Measurements from ENCODE around the gene GIGYF2.

Gene GIGYF2

GRCh38 chr2:232890536-232890895 lies 193.4 kb downstream of the GIGYF2 start:
- peaks cover 0 to 4% of the 10 kb centered on the region in 2 donors for H3K4me1 ChIP-seq (ENCODE audit: control insufficient read depth in 1 of 2, insufficient read depth in 2 of 2, low read length in 2 of 2)
- no peak overlapping the region for H3K27ac ChIP-seq (ENCODE audit: low read length)
- no peaks in the 10 kb centered on the region for H3K36me3 ChIP-seq (ENCODE audit: control insufficient read depth in 1 of 2, insufficient read depth in 2 of 2, low read length in 2 of 2)
- H3K4me3 ChIP-seq (ENCODE audit: low read depth in 1 of 2, low read length in 2 of 2) = no peak overlapping the region
- H3K9me3 ChIP-seq (ENCODE audit: control insufficient read depth in 1 of 2, low read length in 2 of 2) = no peaks in the 10 kb centered on the region
- peaks cover 5% of the 10 kb centered on the region for H3K27me3 ChIP-seq (ENCODE audit: low read depth, low read length)

DNA sequence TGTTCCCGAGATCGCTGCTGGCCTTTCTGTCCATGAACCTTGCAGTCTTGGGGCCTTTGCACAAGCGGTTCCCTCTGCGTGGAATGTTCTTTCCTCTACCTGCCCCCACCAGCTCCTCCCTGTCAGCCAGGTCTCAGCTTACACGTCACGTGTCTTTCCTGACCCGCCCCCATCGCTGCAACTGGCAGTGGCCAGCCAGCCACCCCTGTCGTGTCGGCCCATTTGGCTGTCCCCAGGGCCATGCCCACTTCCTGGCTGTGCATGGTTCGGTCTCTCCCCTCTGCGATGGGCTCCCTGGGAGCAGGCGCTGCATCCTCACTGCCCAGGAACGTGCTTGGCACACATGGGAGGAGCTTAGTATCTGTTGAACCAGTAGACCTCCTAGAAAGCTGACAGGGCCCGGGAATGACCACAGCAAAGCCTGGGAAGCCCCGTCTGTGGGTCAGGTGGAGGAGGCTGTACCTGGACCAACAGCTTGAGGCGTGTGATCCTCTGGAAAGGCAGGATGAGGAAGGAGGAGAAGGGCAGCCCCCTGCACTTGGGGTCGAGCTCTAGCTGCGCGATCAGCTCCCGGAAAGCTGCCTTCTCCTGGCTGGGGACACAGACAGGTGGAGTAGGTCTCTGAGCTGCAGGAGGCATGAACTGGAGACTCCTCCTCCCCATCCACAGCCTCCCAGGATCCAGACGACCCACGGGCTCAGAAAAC lies 193.9 kb downstream of the GIGYF2 start:
- Histone ChIP-seq H3K36me3 (ENCODE audit: control insufficient read depth in 1 of 2, insufficient read depth in 2 of 2, low read length in 2 of 2) (no peaks in the 10 kb centered on the region), H3K9me3 (ENCODE audit: control insufficient read depth in 1 of 2, low read length in 2 of 2) (no peaks in the 10 kb centered on the region), H3K27me3 (ENCODE audit: low read depth, low read length) (peaks cover 5% of the 10 kb centered on the region)

DNA sequence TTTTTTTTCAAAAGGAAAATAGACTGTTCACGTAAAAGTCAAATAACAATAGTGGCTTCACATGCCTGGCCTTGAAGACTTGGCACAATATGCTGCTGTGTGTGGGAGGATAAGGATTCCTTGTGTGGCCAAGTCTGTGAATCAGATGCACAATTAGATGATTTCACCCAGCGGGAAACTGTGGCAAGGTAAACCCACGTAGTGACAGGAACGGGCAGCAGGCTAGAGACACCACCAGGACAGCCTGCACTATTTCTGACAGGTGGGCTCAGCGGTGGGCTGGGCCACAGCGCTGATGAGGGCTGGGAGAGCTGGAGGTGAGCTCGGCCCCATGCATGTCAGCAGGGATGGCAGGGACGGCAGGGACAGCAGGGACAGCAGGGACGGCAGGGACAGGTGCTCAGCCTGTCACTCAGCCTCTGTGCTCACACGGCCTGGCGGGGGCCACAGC lies 194.5 kb downstream of the GIGYF2 start:
- Histone ChIP-seq H3K4me1 (ENCODE audit: control insufficient read depth in 1 of 2, insufficient read depth in 2 of 2, low read length in 2 of 2) (peaks cover 0 to 4% of the 10 kb centered on the region in 2 donors), H3K27ac (ENCODE audit: low read length) (no peak overlapping the region), H3K27me3 (ENCODE audit: low read depth, low read length) (peaks cover 5% of the 10 kb centered on the region), H3K4me3 (ENCODE audit: low read depth in 1 of 2, low read length in 2 of 2) (no peak overlapping the region), H3K9me3 (ENCODE audit: control insufficient read depth in 1 of 2, low read length in 2 of 2) (no peaks in the 10 kb centered on the region), H3K36me3 (ENCODE audit: control insufficient read depth in 1 of 2, insufficient read depth in 2 of 2, low read length in 2 of 2) (no peaks in the 10 kb centered on the region)

More for the DNA sequence above, 193.9 kb downstream of the GIGYF2 start:
- Histone ChIP-seq H3K27ac (ENCODE audit: low read length) (no peak overlapping the region), H3K4me3 (ENCODE audit: low read depth in 1 of 2, low read length in 2 of 2) (no peak overlapping the region), H3K4me1 (ENCODE audit: control insufficient read depth in 1 of 2, insufficient read depth in 2 of 2, low read length in 2 of 2) (peaks cover 0 to 4% of the 10 kb centered on the region in 2 donors)

DNA sequence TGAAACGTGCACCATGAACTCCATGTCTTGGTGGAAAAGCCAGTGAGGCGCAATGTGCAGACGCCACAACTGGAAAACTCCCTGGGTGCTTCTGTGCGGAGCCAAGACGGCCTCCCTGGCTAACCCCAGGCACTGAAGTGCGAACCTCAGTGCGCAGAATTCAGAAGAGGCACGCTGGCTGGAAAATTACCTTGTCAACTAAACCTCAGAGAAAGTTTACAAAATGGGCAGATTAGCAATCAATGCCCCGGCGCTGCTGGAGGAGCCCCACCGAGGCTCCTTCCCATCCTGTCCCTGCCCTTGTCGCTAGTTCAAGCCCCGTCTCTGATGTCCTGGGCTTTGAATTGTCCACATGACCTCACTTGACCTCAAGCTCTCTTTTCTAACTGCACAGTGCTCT lies 195.1 kb downstream of the GIGYF2 start:
- H3K27ac ChIP-seq (ENCODE audit: low read length) = no peak overlapping the region
- H3K4me3 ChIP-seq (ENCODE audit: low read depth in 1 of 2, low read length in 2 of 2) = no peak overlapping the region
- no peaks in the 10 kb centered on the region for H3K9me3 ChIP-seq (ENCODE audit: control insufficient read depth in 1 of 2, low read length in 2 of 2)
- peaks cover 0 to 4% of the 10 kb centered on the region in 2 donors for H3K4me1 ChIP-seq (ENCODE audit: control insufficient read depth in 1 of 2, insufficient read depth in 2 of 2, low read length in 2 of 2)
- H3K27me3 ChIP-seq (ENCODE audit: low read depth, low read length) = peaks cover 5% of the 10 kb centered on the region
- no peaks in the 10 kb centered on the region for H3K36me3 ChIP-seq (ENCODE audit: control insufficient read depth in 1 of 2, insufficient read depth in 2 of 2, low read length in 2 of 2)

DNA sequence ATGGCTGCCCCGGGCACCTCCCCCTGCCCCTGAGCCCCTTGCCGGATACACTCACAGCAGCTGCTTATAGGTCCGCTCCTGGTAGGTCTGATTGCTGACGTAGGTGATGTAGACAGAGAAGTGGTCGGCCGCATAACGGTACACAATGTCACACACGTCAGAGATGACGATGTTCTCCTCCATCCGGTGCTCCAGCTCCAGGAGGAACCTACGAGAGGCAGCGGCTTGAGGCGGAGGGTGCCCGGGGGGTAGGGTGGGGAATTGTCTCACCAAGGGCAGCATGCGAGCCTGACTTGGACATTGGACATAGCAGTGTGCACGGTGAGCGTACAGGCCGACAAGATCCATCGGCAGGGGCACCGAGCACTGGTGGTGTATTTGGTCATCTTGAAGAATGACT lies 195.7 kb downstream of the GIGYF2 start:
- no peak overlapping the region for H3K4me3 ChIP-seq (ENCODE audit: low read depth in 1 of 2, low read length in 2 of 2)
- no peak overlapping the region for H3K27ac ChIP-seq (ENCODE audit: low read length)
- H3K9me3 ChIP-seq (ENCODE audit: control insufficient read depth in 1 of 2, low read length in 2 of 2) = no peaks in the 10 kb centered on the region
- peaks cover 5% of the 10 kb centered on the region for H3K27me3 ChIP-seq (ENCODE audit: low read depth, low read length)
- no peaks in the 10 kb centered on the region for H3K36me3 ChIP-seq (ENCODE audit: control insufficient read depth in 1 of 2, insufficient read depth in 2 of 2, low read length in 2 of 2)
- H3K4me1 ChIP-seq (ENCODE audit: control insufficient read depth in 1 of 2, insufficient read depth in 2 of 2, low read length in 2 of 2) = peaks cover 0 to 4% of the 10 kb centered on the region in 2 donors

GRCh38 chr2:232893834-232894233 lies 196.7 kb downstream of the GIGYF2 start:
- H3K4me1 ChIP-seq (ENCODE audit: control insufficient read depth in 1 of 2, insufficient read depth in 2 of 2, low read length in 2 of 2) = peaks cover 0 to 4% of the 10 kb centered on the region in 2 donors
- H3K4me3 ChIP-seq (ENCODE audit: low read depth in 1 of 2, low read length in 2 of 2) = no peak overlapping the region
- H3K36me3 ChIP-seq (ENCODE audit: control insufficient read depth in 1 of 2, insufficient read depth in 2 of 2, low read length in 2 of 2) = no peaks in the 10 kb centered on the region
- no peaks in the 10 kb centered on the region for H3K9me3 ChIP-seq (ENCODE audit: control insufficient read depth in 1 of 2, low read length in 2 of 2)
- no peak overlapping the region for H3K27ac ChIP-seq (ENCODE audit: low read length)
- H3K27me3 ChIP-seq (ENCODE audit: low read depth, low read length) = peaks cover 5% of the 10 kb centered on the region

- Histone ChIP-seq H3K27ac (ENCODE audit: low read length) (no peak overlapping the region), H3K4me3 (ENCODE audit: low read depth in 1 of 2, low read length in 2 of 2) (no peak overlapping the region), H3K9me3 (ENCODE audit: control insufficient read depth in 1 of 2, low read length in 2 of 2) (no peaks in the 10 kb centered on the region), H3K27me3 (ENCODE audit: low read depth, low read length) (peaks cover 5% of the 10 kb centered on the region), H3K4me1 (ENCODE audit: control insufficient read depth in 1 of 2, insufficient read depth in 2 of 2, low read length in 2 of 2) (peaks cover 0 to 4% of the 10 kb centered on the region in 2 donors), H3K36me3 (ENCODE audit: control insufficient read depth in 1 of 2, insufficient read depth in 2 of 2, low read length in 2 of 2) (no peaks in the 10 kb centered on the region)
These were observed 197.1 kb downstream of the GIGYF2 start for GRCh38 chr2:232894251-232894650.

GRCh38 chr2:232894746-232895145 lies 197.6 kb downstream of the GIGYF2 start:
- Histone ChIP-seq H3K4me3 (ENCODE audit: low read depth in 1 of 2, low read length in 2 of 2) (no peak overlapping the region), H3K27ac (ENCODE audit: low read length) (no peak overlapping the region), H3K4me1 (ENCODE audit: control insufficient read depth in 1 of 2, insufficient read depth in 2 of 2, low read length in 2 of 2) (peaks cover 0 to 4% of the 10 kb centered on the region in 2 donors), H3K27me3 (ENCODE audit: low read depth, low read length) (peaks cover 5% of the 10 kb centered on the region), H3K9me3 (ENCODE audit: control insufficient read depth in 1 of 2, low read length in 2 of 2) (no peaks in the 10 kb centered on the region), H3K36me3 (ENCODE audit: control insufficient read depth in 1 of 2, insufficient read depth in 2 of 2, low read length in 2 of 2) (no peaks in the 10 kb centered on the region)

DNA sequence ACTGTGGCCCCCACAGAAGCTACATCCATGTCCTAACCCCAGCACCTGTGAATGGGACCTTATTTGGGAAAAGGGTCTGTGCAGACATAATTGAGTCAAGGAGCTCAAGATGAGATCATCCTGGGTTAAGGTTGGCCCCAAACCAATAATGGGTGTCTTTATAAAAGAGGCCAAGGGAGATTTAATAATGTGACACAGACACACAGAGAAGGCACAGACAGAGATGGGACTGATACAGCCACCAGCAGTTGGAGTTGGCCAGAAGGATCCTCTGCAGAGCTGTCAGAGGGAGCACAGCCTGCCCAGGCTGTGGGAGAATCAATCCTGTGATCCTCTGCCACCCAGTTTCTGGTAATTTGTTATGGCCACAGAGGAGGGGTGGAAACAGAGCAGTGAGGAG lies 199.0 kb downstream of the GIGYF2 start:
- Histone ChIP-seq H3K27me3 (ENCODE audit: low read depth, low read length) (no peaks in the 10 kb centered on the region), H3K27ac (ENCODE audit: low read length) (no peak overlapping the region)

DNA sequence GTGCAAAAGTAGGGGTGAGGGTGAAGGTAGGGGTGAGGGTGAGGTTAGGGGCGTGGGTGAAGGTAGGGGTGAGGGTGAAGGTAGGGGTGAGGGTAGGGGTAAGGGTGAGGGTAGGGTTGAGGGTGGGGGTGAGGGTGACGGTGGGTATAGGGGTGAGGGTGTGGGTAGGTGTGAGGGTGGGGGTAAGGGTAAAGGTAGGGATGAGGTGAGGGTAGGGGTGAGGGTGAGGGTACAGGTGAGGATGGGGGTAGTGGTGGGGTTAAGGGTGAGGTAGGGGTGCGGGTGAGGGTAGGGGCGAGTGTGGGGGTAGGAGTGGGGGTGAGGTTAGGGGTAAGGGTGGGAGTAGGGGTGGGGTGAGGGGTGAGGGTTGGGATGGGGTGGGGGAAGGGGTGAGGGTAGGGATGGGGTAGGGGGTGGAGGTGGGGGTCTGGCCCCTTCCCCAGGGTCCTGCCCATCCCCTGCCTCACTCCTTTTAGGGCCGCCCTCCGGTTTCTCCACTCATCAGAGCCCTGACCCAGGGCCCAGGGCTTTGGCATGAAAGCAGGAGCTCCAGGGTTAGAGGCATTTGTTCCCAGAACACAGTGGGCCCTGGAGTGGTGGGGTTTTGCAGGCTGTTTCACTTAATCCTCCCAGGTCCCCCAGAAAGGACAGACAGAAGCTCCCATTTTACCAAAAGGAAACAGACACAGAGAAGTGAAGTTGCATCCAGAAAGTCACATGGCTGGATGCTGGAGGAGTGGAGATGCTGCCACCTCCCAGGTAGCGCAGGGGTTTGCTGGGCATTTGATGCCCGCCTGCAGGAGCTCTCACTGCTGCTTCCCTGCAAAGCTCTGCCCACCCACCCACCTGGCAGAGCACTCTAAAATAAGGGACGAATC lies 199.8 kb downstream of the GIGYF2 start:
- Histone ChIP-seq H3K27ac (ENCODE audit: low read length) (no peak overlapping the region), H3K4me3 (ENCODE audit: low read depth in 1 of 2, low read length in 2 of 2) (no peak overlapping the region), H3K36me3 (ENCODE audit: control insufficient read depth in 1 of 2, insufficient read depth in 2 of 2, low read length in 2 of 2) (no peaks in the 10 kb centered on the region), H3K9me3 (ENCODE audit: control insufficient read depth in 1 of 2, low read length in 2 of 2) (no peaks in the 10 kb centered on the region), H3K4me1 (ENCODE audit: control insufficient read depth in 1 of 2, insufficient read depth in 2 of 2, low read length in 2 of 2) (no peaks in the 10 kb centered on the region), H3K27me3 (ENCODE audit: low read depth, low read length) (no peaks in the 10 kb centered on the region)

More for the DNA sequence above, 199.0 kb downstream of the GIGYF2 start:
- Histone ChIP-seq H3K4me1 (ENCODE audit: control insufficient read depth in 1 of 2, insufficient read depth in 2 of 2, low read length in 2 of 2) (peaks cover 0 to 3% of the 10 kb centered on the region in 2 donors), H3K4me3 (ENCODE audit: low read depth in 1 of 2, low read length in 2 of 2) (no peak overlapping the region), H3K36me3 (ENCODE audit: control insufficient read depth in 1 of 2, insufficient read depth in 2 of 2, low read length in 2 of 2) (no peaks in the 10 kb centered on the region), H3K9me3 (ENCODE audit: control insufficient read depth in 1 of 2, low read length in 2 of 2) (no peaks in the 10 kb centered on the region)

GRCh38 chr2:232897598-232898408 lies 200.7 kb downstream of the GIGYF2 start:
- Histone ChIP-seq H3K27ac (ENCODE audit: low read length) (no peak overlapping the region), H3K36me3 (ENCODE audit: control insufficient read depth in 1 of 2, insufficient read depth in 2 of 2, low read length in 2 of 2) (no peaks in the 10 kb centered on the region), H3K4me1 (ENCODE audit: control insufficient read depth in 1 of 2, insufficient read depth in 2 of 2, low read length in 2 of 2) (no peaks in the 10 kb centered on the region), H3K4me3 (ENCODE audit: low read depth in 1 of 2, low read length in 2 of 2) (no peak overlapping the region), H3K9me3 (ENCODE audit: control insufficient read depth in 1 of 2, low read length in 2 of 2) (no peaks in the 10 kb centered on the region), H3K27me3 (ENCODE audit: low read depth, low read length) (no peaks in the 10 kb centered on the region)

Measured in muscle layer of duodenum (tissue), 2 donors.